Erythroblast (primary cell): ENCODE results near the gene AGAP1.

Experiments used
- GATA1 ChIP-seq: IDR thresholded peaks from 2 replicates; pipeline ENCODE4 v1.6.1; 2011; ENCODE audit warnings: low read depth, mild to moderate bottlenecking, control low read depth, low read length, moderate library complexity
- POLR2A ChIP-seq: IDR thresholded peaks from 2 replicates; pipeline ENCODE4 v1.6.1; 2011; ENCODE audit warnings: mild to moderate bottlenecking, low read length

DNA sequence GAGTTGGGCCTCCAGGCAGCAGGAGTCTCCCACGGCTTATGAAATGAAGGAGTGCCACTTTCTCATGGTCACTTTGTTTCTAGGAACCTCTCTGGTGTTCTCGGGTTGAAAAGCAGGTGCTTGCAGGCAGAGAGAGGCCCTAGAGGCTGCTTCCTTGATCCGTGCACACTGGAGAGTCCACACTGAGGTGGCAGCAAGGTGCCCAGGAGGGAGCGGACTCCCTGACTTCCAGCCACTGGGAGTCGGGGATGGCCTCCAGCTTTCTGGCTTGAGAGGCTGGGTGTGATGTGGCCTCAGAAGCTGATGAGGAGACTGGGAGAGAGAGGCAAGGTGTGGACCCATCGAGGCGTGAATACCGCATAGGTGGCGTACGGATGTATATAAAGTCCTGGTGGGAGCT, 221.8 kb downstream of the AGAP1 start:
- TF ChIP-seq POLR2A (no peak), GATA1 (no peak)
